ENCODE measurements around the gene MYH10. TPM values are rescaled to one million over a fixed set of nuclear protein-coding genes. Genes with fewer than 3 reads are reported as not detected.

MYH10 gene
- total and polyA plus RNA-seq, 8 donors, result 1.8 to 104 (median 11.2) TPM

- intact Hi-C loops (cut with DNase I; ENCODE audit: low total_unique reads), result no loop called here
- peaks cover 0 to 21% (median 16%) of the 10 kb centered on the region in 4 donors for H3K4me1 ChIP-seq
Measured at GRCh38 chr17:8476741-8477140, 153.8 kb downstream of the MYH10 start.

GRCh38 chr17:8475781-8476180 lies 154.7 kb downstream of the MYH10 start:
- TF ChIP-seq POLR2AphosphoS5 (IDR thresholded peaks at IDR 0.05) (no peak), POLR2A (IDR thresholded peaks at IDR 0.05) (no peak), EP300 (IDR thresholded peaks at IDR 0.05) (no peak)
- TF ChIP-seq, protein P1, sequence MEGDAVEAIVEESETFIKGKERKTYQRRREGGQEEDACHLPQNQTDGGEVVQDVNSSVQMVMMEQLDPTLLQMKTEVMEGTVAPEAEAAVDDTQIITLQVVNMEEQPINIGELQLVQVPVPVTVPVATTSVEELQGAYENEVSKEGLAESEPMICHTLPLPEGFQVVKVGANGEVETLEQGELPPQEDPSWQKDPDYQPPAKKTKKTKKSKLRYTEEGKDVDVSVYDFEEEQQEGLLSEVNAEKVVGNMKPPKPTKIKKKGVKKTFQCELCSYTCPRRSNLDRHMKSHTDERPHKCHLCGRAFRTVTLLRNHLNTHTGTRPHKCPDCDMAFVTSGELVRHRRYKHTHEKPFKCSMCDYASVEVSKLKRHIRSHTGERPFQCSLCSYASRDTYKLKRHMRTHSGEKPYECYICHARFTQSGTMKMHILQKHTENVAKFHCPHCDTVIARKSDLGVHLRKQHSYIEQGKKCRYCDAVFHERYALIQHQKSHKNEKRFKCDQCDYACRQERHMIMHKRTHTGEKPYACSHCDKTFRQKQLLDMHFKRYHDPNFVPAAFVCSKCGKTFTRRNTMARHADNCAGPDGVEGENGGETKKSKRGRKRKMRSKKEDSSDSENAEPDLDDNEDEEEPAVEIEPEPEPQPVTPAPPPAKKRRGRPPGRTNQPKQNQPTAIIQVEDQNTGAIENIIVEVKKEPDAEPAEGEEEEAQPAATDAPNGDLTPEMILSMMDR (IDR thresholded peaks at IDR 0.05), result no peak
- Histone ChIP-seq H3K9me3 (no peaks in the 10 kb centered on the region), H3K4me1 (peaks cover 0 to 22% (median 17%) of the 10 kb centered on the region in 4 donors), H3K27me3 (no peaks in the 10 kb centered on the region), H3K27ac (no peak overlapping the region), H3K36me3 (peaks cover 55 to 100% (median 97%) of the 10 kb centered on the region in 4 donors), H3K4me3 (no peak overlapping the region)
- intact Hi-C loops (cut with DNase I; ENCODE audit: low total_unique reads), result no loop called here
- 78 to 90% (median 82%) methylated on average over 16 of the region's 16 CpGs for WGBS, 5 donors
- no peak for DNase-seq

More at GRCh38 chr17:8476741-8477140, 153.8 kb downstream of the MYH10 start:
- no peak for DNase-seq
- WGBS, 5 donors, result 92 to 97% (median 95%) methylated on average over 22 of the region's 22 CpGs
- no peak for TF ChIP-seq POLR2AphosphoS5 (IDR thresholded peaks at IDR 0.05)
- Histone ChIP-seq H3K9me3 (no peaks in the 10 kb centered on the region), H3K27ac (no peak overlapping the region), H3K36me3 (peaks cover 52 to 100% (median 97%) of the 10 kb centered on the region in 4 donors), H3K27me3 (no peaks in the 10 kb centered on the region), H3K4me3 (no peak overlapping the region)

DNA sequence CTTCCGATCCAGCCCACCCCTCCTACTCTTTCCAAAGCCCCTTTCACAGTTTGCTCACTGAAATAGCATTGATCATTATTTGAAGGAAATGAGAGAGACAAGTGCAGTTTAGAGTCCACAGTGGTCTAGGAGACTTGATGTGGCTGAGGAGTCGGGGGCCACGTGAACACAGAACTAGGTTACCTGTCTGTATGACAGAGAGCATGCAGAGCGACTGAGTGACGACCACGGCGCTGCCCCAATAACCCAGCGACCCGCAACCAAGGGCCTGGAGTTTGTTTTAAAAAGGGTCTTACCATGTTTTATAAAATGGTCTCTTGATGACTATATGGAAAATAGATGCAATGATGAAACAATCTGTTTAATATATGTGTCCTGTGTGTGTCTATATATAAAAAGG lies 155.3 kb downstream of the MYH10 start:
- Histone ChIP-seq H3K36me3 (peaks cover 55 to 100% (median 98%) of the 10 kb centered on the region in 4 donors), H3K9me3 (no peaks in the 10 kb centered on the region)

DNA sequence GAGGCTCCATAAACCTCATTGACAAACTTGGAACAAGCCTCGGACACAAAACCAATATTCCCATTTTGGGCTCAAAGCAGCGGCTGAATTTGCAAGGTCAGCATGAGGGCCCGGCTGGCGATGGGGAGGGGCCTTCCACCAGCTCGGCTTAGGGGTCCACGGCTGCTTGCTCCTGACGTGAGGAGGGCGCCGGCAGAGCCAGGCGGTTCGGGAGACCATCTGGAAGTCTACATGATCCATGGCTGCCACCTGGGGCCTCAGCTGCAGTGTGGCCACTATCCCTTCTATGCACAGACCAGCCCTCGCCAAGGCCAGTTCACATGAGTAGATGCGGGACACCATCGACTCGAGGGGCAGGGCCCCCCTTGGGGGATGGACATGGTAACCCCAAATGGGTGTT lies 155.7 kb downstream of the MYH10 start:
- intact Hi-C loops (cut with DNase I; ENCODE audit: low total_unique reads), result no loop called here
- 87 to 94% (median 90%) methylated on average over 12 to 15 of the region's 15 CpGs for WGBS, 5 donors
- no peak overlapping the region for H3K27ac ChIP-seq

More for the DNA sequence above, 155.3 kb downstream of the MYH10 start:
- Histone ChIP-seq H3K4me3 (no peak overlapping the region), H3K27me3 (no peaks in the 10 kb centered on the region), H3K4me1 (peaks cover 0 to 23% (median 17%) of the 10 kb centered on the region in 4 donors), H3K27ac (no peak overlapping the region)
- no peak for DNase-seq
- 94 to 98% (median 96%) methylated on average over 9 of the region's 9 CpGs for WGBS, 5 donors
- intact Hi-C loops (cut with DNase I; ENCODE audit: low total_unique reads), result no loop called here
- no peak for TF ChIP-seq EP300 (IDR thresholded peaks at IDR 0.05)
- no peak for TF ChIP-seq POLR2AphosphoS5 (IDR thresholded peaks at IDR 0.05)
- TF ChIP-seq, protein P1 (IDR thresholded peaks at IDR 0.05), result no peak
- TF ChIP-seq POLR2A (IDR thresholded peaks at IDR 0.05), result no peak

More for the DNA sequence above, 155.7 kb downstream of the MYH10 start:
- Histone ChIP-seq H3K36me3 (peaks cover 54 to 100% (median 96%) of the 10 kb centered on the region in 4 donors), H3K4me3 (no peak overlapping the region), H3K27me3 (no peaks in the 10 kb centered on the region), H3K4me1 (peaks cover 0 to 23% (median 15%) of the 10 kb centered on the region in 4 donors), H3K9me3 (no peaks in the 10 kb centered on the region)
- DNase-seq, result no peak
- TF ChIP-seq POLR2AphosphoS5 (IDR thresholded peaks at IDR 0.05) (no peak), EP300 (IDR thresholded peaks at IDR 0.05) (no peak), POLR2A (IDR thresholded peaks at IDR 0.05) (no peak)
- TF ChIP-seq, protein P1 (IDR thresholded peaks at IDR 0.05), result no peak

All from stomach (tissue), 9 donors.